ENCODE results near the gene KLF13.

KLF13 gene

DNA sequence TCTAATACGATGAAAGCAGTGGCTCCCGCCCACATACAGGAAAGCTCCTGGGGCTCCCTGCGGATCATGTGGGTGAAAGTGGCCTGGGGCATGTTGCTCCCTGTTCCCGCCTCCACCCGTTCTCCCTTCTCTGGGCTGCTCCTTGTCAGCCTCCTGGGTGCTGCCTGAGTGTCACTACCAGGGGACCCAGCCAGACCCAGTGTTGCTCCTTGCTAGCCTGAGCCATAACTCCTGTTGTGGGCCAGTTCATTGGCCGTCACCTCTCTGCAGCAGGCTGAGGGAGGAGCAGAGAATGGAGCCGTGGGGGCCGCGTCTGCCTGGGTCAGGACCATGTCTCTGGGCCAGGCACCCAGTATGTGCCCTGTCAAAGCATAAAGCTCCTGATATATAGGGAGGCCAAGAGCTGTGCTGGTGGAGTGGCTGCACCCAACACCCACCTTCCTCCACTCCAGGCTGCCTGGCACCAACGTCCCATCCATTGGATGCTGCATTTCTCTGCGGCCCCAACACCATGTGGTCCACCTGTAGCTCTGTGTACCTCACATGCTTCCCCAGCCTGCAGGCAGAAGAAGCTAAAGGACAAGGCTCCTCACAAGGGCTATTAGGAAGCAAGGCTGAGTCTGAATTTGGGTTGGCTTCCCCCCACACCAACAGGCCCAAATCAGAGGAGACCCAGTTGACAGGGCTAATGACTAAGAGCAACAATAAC, 40.5 kb downstream of the KLF13 start:
- no peak for DNase-seq

DNA sequence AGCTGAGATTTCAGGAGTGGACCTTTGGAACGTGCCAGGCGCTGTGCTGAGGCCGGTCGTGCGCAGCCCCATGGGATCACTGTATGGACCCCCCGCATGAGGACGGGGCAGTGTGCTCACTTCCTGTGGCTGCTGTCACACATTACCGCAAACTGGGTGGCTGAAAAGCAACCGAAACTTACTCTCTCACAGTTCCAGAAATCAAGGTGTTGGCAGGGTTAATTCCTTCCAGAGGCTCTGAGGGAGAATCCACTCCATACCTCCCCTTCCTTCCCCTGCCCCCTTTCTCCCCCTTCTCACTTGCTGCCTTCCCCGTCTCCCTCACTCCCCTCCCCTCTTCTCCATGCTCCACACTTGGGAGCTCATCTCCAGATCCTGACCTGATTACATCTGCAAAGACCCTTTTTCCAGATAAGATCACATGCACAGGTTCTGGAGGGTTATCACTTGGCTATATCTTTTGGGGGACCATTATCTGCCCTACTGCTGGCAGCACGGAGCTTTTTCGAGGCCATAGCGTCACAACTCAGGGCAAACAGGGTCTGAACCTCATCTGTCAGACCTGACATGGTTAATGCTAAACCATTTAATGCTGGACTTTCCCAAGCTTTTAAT, 41.2 kb downstream of the KLF13 start:
- no peak for DNase-seq

DNA sequence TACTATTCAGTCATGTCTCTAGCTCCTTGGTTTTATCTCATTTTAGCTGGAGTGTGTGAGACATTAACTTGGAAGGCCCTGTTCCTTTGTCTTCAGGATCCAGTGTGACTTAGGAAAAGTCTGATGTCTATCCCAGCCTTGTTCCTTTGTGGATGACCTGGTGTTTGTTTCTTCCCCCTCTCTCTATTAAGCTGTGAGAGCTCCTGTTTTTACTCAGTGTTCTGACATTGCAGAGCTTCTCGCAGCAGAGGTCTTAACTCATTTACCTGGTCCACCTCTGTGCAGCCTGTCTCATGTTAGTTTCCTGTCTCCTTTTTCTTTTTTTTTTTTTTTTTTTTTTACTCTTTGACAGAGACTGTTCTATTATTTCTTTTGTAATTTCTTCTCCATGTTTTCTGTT, 43.1 kb downstream of the KLF13 start:
- DNase-seq = no peak

DNA sequence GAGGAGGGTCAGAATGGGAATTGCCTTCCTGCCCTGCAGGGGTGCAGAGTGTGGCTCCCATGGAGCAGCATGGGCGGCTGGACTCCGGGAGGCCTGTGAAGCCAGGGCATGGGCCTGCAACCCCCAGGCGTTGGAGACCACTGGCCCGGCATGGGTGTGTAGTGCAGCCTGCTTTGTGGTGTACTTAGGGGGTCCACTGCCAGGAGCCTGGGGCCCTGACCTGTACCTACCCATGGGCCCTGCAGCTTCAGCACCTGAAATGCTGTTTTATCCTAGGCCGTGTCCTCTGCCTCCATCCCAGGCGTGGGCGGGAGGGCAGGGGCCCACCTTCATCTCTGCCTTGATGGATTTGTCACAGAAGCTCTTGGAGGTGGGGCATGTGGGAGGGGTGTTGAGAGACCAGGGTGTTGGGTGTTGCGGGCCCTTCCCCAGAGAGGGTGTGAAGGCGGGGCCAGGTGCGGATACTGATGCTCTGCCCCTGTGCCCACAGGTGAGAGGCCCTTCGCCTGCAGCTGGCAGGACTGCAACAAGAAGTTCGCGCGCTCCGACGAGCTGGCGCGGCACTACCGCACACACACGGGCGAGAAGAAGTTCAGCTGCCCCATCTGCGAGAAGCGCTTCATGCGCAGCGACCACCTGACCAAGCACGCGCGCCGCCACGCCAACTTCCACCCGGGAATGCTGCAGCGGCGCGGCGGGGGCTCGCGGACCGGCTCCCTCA, 45.0 kb downstream of the KLF13 start:
- DNase-seq = no peak

DNA sequence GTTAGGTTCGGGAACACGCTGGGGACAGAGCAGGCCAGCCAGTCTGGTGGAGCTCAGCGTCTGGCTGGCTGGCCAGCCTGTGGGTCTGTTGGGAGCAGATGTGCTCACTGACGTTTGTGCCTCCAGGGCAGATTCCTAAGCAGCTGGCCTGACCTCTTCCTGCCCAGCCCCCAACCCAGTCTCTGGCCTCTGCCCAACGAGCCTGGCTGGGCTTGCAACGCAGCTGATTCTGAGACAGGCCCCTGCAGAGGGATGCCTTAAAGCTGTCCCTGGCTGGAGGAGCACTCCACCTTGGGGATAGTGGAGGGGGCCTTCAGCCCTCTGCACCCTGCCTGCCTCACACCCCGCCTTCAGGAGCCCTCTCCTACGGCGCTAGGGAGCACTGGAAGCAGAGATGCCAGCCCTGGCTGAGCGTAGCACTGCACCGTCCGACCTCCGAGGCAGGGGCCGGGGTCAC, 46.0 kb downstream of the KLF13 start:
- DNase-seq = no peak

DNA sequence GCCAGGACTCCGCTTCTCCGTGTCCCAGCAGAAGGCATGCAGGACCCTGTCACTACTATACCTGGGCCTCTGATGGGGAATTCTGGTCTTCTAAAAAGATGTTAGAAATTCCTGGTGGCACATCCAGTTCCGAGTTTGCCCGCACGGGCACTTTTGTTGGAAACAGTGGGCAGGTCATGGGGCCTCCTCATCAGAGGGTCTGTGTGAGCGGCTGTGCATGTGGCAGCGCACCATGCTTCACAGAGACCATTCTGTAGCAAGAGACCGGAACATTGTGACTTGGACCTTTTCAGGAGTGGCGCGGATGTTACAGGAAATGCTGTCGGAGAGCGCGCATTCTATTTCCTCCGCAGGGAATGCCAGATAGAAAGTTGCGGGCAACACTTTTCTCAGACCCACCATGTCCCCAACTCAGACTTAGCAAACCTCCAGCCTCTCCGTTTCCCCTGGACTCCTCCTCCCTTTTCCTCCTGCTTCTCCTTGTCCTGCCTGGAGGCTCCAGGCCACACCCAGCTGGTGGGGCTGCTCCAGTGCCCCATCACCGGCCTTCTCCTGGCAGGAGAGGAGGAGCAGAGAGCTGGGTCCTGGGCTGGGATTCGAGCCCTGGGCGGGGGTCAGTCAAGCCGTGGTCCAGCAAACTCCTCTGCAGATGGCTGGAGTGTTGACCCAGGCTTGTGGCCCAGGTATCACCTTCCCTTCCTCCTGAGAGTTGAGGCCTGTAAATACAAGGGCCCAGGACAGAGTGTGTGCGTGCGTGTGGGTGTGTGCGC, 46.6 kb downstream of the KLF13 start:
- DNase-seq = no peak

DNA sequence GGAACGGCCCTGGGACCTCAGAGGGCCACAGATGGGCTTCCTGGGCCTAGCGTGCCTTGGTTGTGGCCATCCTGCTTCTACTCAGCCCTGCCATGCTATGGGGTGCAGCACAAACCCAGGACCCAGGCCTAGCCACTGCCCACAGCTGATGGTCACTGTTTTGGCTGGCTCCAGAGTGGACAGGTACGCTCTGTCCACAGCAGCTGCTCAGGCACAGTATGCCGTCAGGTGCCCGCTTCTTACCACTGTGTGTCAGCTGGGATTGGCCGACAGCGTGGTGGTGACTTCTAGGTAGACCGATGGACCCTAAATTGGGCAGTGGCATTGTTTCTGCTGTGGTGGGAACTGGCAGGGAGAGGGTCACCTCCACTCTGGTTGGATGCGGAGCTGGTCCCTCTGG, 47.3 kb downstream of the KLF13 start:
- no peak for DNase-seq

DNA sequence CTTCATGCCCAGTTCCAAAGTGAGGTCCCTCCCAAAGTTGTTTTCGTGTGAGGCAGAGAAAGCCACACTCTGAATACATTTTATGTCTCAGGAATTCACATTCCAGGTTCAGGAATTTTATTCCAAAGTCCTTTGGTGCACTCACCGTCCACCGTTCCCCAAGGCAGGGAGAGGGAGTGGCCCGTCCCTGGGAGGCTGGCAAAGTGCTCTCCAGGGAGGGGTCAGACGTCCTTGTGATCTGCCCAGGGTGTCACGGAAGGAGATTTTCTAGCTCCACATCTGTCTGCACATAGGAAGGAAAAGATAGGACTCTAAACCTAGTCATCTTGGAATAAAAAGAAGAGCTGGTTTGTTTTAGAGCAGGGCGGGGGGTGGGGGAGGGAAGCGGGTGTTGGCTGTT, 47.9 kb downstream of the KLF13 start:
- DNase-seq = no peak

DNA sequence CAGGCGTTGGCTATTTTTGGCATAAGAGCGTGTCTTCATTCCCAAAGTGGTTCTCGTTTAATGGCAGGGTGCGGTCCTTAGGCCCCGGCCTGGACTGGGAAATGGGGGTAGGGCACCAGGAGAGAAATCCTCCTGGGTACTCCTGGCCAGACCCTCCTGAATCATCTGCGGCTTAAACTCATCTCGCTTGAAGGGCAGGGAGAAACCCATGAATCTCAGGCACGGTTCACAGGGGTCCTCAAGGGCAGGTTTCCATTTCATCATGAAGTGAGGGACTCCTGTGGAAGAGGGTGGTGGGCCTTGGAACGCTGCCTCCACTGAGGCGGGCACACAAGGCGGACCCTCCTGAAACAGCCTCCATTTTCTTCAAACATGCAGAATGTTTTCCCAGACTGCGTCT, 48.4 kb downstream of the KLF13 start:
- DNase-seq = no peak

DNA sequence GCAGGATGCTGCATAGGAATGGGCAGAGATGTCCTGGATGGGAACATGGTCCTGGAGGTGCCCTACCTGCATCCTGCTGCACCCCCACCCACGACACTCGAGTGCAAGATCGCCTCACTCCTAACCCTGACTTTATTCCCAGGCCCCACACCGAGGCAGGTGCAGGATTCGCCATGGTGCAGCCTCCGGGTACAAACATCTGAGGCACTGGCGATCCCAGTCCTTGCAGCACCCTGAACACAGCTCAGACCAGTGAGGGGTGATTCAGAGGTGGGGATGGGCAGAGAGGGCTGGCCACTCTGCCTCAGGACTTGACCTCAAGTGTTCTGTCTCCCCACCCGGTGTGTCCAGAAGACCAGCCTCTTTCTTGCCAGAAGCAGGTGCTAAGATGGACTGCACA, 49.1 kb downstream of the KLF13 start:
- no peak for DNase-seq

DNA sequence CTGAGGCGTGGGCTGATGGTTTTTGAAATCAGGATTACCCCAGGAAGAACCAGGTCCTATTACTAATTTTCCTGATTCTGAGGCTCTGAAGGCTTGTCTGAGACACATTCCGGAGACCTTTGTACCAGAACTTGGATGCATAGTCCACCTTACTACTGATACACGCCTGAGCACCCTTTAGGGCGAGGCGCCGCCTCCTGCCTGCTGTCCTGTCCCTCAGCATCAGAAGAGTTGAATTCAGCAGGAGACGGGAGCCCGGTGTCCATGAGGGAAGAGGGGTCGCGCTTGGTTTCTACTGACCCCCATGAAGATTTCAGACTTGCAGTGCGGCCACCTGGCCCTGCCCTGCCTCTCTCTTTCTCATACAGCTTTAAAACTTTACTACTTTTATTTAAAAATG, 49.9 kb downstream of the KLF13 start:
- no peak for DNase-seq

DNA sequence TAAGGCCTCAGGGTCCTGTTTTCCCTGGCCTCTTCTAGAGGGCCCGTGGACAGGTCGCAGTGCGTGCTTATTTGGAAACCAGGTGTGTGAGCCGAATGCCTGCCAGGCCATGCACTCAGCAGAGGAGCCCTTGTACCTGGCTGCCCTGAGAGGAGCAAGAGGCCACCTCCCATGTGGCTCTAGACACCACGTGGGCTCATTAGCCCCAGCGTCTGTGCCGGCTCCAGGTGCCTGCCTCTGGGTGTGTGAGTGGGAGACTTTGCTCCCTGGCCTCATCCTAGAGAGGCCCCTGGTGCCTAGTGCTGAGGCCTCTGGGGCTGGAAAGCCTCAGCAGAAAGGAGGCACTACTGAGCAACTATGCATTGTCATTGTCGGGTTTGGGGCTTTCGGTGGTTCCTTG, 50.4 kb downstream of the KLF13 start:
- DNase-seq = no peak

DNA sequence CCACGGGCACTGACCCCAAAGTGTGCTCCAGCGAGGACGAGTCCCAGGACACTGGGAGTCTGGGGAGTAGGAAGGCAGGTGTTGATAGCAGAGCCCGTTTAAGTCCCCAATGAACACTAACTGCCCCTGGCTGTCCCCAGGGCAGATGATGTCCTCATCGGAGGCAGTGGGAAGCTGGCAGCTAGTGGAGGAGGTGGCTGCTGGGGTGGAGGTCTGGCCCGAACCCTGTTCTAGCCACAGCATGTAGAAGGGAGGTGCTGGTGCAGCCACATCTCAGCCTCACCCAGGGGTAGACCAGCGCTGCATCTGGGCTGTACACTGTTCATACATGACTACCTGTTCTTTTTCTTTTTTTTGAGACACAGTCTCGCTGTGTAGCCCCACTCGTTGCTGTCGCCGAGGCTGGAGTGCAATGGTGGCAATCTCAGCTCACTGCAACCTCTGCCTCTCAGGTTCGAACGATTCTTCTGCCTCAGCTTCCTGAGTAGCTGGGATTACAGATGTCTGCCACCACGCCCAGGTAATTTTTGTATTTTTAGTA, 51.8 kb downstream of the KLF13 start:
- no peak for DNase-seq

DNA sequence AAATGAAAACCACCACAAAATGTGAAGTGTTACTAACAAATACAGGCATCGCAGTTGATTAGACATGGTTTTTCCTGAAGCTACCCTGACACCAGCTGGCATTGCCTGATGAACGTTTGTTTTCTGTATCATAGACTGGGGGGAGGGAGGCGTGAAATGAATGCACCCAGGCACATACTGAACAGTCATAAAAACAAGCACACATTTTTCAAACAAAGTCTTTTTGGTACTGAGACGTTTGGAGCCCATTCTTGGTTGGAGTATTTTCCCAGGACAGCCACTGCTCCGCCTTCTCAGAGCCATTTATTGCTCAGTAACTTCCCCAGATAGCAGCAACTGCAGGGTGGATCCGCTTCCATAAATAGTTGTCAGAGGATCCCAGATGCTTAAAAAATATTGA, 52.4 kb downstream of the KLF13 start:
- no peak for DNase-seq

DNA sequence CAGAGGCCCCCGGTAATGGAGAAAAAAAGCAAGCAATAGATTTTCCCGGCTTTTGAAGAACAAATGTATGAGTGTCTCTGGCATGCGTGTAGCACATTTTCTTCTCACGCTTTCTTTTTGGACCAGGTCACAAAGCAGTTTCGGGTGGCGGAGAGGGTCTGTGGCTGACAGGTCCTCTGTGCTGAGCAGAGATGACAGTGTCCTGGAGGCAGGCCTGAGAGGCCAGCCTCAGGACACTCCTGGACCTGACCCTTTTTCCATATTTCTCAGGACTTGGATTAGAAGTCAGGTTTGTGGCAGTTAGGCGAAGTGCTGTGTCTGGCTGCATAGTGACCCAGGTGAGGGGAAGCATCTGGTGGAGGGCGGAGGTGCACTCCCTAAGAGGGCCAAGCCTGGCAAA, 52.9 kb downstream of the KLF13 start:
- DNase-seq = no peak

DNA sequence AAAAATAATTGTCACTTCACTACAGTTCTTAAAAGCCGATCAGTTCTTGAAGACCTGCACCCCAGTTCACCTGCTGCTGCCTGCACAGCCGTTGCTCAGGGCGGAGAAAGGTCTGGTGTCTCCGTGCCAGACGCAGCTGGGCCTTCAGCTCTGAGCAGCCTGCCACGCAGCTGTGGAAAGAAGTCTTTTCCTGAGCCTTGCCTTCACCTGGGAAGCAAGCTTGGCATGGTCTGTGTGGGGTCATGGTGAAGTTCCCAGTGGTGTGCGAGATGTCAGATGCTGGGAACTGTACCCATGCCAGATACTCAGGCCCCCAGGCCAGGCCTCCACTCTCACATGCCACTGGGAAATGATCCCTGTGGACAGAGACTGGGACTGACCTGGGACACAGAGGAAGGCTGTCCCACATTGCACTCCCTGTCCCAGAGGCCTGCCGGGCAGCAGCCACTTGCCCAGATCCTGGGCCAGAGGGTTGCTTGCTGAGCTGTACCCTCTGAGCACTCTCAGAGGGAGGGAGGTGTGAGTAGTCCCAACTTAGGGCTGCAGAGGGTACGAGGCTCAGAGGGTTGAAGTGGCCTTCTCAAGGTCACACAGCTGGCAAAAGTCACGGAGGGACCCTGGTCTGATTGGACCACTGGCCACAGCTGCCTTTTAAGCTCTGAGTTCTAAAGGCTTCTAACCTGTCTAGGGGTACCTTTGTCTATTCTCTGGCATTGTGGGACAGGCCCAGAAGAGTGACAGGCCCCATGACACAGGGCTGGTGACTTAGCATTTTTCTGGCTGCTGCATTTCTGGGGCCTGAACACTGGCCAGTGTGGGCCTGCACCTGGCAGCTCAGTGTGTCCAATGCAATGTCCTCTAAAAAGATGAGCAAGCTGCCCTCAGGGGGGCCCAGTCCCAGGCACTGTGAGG, 55.4 kb downstream of the KLF13 start:
- DNase-seq = no peak

DNA sequence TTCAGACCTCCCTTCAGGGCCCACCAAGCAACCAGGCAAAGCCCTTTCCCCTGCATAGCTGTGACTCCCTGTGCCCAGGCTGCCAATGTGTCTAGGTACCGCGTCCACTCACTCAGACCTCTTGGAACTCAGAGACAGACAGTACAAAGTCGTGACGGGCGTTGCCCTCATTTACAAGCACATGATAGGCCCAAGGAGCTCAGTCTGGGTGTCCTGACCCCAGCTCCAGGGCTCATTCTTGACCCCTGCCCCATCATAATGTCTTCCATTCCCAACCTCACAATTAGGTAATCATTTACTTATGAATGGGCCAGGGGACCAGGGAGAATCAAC, 56.0 kb downstream of the KLF13 start:
- no peak for DNase-seq

DNA sequence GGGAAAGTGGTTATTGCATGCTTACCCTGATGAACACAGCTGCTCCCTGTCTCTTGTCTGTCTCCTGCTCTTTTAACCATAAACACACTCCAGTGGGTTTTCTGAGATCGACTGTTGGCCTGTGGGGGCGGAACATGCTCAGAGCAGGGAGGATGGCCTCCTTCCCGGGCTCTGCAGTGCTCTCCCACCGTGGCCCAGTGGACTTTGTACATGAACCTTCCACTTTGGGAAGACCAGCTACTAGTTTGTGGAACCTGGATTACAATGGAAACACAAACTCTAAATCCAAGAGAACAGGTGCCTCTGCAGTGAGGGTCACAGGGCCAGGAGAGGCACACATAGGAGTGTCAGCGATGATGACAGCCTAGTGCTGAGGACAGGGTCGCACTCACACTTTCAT, 56.5 kb downstream of the KLF13 start:
- no peak for DNase-seq

DNA sequence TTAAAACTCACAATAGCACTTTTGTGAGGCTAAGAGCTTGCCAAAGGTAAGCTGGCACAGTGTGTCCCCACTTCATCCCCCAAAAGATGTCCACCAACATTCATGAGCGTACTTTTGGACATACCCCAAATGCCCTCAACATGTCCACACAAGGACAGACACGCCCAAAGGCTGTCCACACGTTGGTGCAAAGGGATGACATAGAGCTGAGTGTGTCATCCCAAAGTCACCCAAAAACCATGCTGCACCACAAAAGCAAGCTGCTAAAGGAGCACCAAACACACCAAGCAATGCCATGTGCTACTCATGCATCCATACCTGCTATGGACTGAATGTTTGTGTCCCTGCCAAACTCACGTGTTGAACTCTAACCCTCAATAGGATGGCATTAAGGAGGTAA, 57.9 kb downstream of the KLF13 start:
- DNase-seq = no peak

DNA sequence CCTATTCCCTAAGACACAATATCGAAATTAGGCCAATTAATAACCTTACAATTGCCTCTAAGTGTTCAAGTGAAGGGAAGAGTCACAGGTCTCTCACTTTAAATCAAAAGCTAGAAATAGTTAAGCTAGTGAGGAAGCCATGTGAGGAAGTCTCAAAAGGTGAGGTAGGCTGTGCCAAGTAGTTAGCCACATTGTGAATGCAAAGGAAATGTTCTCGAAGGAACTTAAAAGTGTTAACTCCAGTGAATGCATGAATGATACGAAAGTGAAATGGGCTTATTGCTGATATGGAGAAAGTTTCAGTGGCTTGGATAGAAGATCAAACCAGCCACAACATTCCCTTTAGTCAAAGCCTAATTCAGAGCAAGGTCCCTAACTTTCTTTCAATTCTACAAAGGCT, 59.1 kb downstream of the KLF13 start:
- DNase-seq = no peak

DNA sequence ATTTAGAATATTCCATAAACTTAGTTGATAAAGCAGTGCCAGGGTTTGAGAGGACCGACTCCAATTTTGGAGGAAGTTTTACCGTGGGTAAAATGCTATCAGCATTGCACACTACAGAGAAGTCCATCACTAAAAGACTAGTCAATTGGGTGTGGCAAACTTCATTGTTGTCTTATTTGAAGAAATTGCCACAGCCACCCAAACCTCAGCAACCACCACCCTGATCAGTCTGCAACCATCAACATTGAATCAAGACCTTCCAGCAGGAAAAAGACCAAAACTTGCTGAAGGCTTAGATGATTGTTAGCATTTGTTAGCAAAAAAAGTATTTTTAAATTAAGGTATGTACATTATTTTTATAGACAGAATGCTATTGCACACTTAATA, 60.5 kb downstream of the KLF13 start:
- DNase-seq = no peak

DNA sequence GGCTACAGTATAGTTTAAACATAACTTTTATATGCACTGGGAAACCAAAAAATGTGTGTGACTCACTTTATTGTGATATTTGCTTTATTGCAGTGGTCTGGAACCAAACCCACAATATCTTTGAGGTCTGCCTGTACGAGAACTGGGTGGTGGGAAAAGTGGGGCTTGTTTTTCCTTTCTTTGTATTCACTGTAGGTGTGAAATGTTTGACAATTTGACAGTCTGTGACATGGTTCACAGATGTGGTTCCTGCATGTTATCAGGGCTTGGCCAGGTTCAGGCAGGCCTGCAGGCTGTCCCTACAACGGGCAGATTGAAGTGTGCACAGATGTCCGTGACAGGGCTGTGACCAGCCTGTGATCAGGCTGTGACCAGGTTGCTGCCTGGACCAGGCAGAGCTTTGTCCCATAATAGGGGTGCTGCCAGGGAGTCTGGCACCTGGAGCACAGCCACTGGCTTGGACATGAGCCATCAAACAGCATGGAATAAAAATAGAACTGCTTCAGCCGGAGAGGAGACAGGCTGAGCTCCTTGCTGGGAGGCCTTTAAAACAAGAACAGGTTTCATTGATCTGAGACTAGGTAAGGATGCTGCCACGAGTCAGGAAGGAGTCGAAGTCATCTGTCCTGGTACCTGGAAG, 61.0 kb downstream of the KLF13 start:
- no peak for DNase-seq

All from NCI-H446 treated with DMSO at 0.1 percent for 48 hours (cell line).